Astrocyte of the spinal cord (primary cell): Measurements from ENCODE around the gene C3AR1.
A peak's percentile ranks its signal among the peaks of the same experiment; 100 is the strongest.
"Not testable (repeated sequence)": the region's sequence is repeated elsewhere in the genome, so short reads cannot be mapped to it uniquely, and the experiment has no call there.

Source experiments
- DNase-seq: peaks from one replicate; pipeline ENCODE4 v3.0.0; 2011; ENCODE audit warnings: low read depth, low spot score
- H3K4me3 ChIP-seq: 2 replicates; pipeline ENCODE4 v1.5.1; 2011; ENCODE audit warnings: low read depth, mild to moderate bottlenecking, low read length, moderate library complexity
- in situ Hi-C: cut with HindIII; loops from 2 replicates; pipeline ENCODE4 v1.10.0; 2017; ENCODE audit warnings: low sequenced_read_pairs
- TF ChIP-seq, protein P1 (sequence below): IDR thresholded peaks from 2 replicates; pipeline ENCODE4 v1.5.1; 2012; ENCODE audit warnings: low read depth, mild to moderate bottlenecking, low read length, inconsistent platforms

Gene C3AR1

DNA sequence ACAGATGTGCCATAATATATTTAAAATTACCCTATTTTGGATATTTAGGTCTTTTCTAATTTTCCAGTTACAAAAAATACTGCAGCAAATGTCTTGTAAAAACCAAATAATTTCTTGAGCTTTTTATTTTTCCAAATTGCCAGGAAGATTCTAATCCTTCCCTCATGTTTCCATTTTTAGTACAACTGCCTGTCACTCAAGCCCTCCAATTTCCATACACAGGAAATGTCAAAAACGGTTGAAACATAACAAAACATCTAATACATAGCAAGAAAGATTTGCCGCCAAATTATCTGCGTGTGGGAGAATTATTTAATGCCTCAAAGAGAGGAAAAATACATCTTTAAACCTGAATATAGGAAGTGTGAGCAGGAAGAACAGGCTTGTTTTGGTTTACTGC is 36.0 kb downstream of the C3AR1 start:
- TF ChIP-seq, protein P1, sequence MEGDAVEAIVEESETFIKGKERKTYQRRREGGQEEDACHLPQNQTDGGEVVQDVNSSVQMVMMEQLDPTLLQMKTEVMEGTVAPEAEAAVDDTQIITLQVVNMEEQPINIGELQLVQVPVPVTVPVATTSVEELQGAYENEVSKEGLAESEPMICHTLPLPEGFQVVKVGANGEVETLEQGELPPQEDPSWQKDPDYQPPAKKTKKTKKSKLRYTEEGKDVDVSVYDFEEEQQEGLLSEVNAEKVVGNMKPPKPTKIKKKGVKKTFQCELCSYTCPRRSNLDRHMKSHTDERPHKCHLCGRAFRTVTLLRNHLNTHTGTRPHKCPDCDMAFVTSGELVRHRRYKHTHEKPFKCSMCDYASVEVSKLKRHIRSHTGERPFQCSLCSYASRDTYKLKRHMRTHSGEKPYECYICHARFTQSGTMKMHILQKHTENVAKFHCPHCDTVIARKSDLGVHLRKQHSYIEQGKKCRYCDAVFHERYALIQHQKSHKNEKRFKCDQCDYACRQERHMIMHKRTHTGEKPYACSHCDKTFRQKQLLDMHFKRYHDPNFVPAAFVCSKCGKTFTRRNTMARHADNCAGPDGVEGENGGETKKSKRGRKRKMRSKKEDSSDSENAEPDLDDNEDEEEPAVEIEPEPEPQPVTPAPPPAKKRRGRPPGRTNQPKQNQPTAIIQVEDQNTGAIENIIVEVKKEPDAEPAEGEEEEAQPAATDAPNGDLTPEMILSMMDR, result no peak
- DNase-seq, result no peak
- no peak overlapping the region for H3K4me3 ChIP-seq
- in situ Hi-C loops, result no loop called here

DNA sequence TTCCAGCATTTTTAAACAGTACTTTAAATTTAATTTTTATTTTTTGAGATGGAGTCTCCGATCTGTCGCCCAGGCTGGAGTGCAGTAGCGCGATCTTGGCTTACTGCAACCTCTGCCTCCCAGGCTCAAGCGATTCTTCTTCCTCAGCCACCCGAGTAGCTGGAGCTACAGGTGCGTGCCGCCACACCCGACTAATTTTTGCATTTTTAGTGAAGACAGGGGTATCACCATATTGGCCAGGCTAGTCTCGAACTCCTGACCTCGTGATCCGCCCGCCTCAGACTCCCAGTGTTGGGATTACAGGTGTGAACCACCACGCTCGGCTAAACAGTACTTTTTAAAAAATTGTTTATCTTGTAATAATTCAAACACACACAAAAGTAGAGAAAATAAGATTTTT is 37.9 kb downstream of the C3AR1 start:
- H3K4me3 ChIP-seq, result no peak overlapping the region
- TF ChIP-seq, protein P1, result no peak
- no peak for DNase-seq
- in situ Hi-C loops, result no loop called here

DNA sequence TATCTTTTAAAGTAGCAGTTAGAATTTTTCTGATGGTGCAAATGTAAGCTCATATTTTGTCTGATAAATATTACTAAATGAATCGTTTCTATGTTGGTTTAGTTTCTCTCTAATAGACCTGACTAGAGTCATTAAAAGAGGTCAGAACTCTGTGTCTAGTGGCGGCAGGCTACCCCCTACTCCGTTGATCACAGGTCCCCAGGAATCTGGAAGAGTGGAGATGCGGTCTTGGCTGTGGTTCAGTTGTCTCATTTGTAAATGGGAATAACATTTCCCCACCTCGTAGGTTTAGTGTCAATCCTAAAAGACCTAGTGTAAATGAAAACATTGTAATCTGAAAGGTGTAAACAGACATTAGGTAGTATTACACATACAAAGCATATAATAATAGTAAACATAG is 38.3 kb downstream of the C3AR1 start:
- no peak overlapping the region for H3K4me3 ChIP-seq
- TF ChIP-seq, protein P1, result no peak
- DNase-seq, result no peak
- in situ Hi-C loops, result no loop called here

DNA sequence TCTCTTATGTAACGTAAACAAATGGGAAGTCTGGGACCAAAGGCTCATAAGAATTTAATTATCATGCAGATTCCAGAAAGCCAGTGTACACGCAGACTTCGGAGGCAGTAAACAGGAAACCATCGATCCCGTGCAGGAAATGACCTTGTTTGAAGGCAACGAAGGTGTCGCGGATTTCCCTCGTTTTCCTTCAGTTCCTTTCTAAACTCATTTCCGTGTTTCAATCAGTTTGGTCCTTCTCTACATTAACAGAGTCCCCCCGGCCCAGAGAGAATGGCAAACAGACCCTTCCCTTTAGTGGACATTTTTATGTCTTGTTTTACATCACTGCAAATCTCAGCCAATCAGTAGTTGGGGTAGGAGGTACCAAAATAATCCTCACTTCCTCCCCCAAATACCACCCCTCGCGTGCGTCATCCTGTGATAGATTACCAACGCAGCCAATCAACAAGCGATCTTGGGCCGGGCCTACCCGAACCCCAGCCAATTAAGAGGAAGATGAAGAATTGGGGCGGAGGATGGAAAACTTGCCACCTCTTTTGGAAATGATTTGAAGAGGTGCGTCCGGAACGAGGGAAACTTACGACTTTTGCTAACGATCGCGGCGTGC is 39.8 kb downstream of the C3AR1 start:
- peak overlapping the region; percentile 80 for H3K4me3 ChIP-seq
- in situ Hi-C loops, result no loop called here
- TF ChIP-seq, protein P1, result no peak
- peak; percentile 99 for DNase-seq

DNA sequence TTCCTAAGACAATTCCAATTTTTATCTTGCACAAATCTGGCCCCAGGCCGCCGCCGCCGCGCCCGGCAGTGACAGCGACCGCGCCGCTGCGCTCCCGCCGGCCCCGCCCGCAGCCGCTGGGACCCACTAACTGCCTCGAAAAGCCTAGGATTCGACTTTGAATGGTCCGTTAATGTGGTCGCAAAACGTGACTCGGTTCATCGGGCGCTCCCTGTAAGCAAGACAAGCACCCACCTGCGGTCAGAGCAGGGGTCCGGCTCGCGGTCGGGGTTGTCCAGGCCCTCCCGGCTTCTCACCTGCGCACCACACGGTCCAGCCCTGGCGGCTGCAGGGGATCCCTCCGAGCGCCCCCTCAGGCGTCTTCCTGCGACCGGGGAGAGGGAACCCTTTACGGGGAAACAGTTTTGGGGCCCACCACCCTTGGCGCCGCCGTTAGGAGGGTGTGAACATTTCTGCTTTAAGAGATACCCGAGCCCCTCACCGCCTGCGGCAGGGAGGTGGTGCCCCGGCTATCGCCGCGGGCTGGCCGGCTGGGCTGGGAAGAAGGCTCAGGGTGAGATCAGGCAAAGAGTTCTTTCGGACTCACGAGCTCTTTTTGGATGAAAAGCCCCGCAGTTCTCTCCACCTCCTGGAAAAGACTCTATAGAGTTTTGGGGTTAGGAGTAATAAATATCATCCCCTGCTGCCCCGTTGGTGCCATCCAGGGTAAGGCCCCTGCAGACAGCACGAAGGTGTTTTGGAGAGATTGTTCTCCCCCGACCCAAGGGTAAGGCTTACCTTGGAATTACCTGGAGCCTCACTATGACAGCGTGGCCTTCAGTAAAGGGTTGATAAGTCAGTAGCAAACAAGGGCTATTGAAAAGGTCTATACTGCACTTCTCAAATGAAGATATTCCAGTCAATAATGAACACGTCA is 47.2 kb downstream of the C3AR1 start:
- peak overlapping the region; percentile 35 for H3K4me3 ChIP-seq
- DNase-seq, result peak; percentile 26
- in situ Hi-C loops, result no loop called here
- TF ChIP-seq, protein P1, result no peak

DNA sequence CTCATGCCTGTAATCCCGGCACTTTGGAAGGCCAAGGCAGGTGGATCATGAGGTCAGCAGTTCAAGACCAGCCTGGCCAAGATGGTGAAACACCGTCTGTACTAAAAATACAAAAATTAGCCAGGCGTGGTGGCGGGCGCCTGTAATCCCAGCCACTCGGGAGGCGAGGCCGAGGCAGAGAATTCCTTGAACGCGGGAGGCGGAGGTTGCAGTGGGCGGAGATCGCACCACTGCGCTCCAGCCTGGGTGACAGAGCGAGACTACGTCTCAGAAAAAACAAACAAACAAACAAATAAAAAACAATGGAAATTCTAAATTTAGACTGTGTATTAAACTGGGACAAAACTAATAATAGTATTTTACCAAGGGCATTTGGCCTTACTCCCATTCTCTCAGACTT is 47.9 kb downstream of the C3AR1 start:
- in situ Hi-C loops, H3K4me3 ChIP-seq, DNase-seq: not testable (repeated sequence)

DNA sequence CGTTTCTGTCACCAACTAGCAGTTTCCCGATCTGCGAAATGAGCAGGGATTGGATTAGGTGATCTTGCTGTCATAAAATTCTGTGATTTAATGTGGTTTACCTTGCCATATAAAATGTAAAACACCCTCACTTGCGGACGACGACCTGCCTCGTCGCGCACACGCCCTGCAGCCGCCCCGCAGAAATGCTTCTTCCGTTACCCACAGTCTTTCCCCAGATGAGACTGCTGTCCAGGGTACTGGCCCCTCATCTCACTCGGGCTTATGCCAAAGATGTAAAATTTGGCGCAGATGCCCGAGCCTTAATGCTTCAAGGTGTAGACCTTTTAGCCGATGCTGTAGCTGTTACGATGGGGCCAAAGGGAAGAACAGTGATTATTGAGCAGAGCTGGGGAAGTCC is 51.3 kb downstream of the C3AR1 start:
- in situ Hi-C loops, result no loop called here
- TF ChIP-seq, protein P1, result no peak

More for the DNA sequence above, 51.3 kb downstream of the C3AR1 start:
- no peak overlapping the region for H3K4me3 ChIP-seq
- DNase-seq, result no peak
